ENCODE results near the gene PRSS33.
A peak's percentile ranks its signal among the peaks of the same experiment; 100 is the strongest.

PRSS33 gene

GRCh38 chr16:2787406-2787805 is at the start of gene PRSS33:
Gene PRSS33, minus strand, starts transcription at chr16:2787560. Its CDS starts 1,013 bp downstream, at chr16:2786547.
- no peak for TF ChIP-seq GATA2 (IDR thresholded peaks at IDR 0.05; ENCODE audit: low read depth, low read length)
- no peak for TF ChIP-seq GATA3 (IDR thresholded peaks at IDR 0.05; ENCODE audit: low read depth, low read length)

GRCh38 chr16:2836646-2837508 is 49.5 kb upstream of the PRSS33 start:
- TF ChIP-seq GATA2 (IDR thresholded peaks at IDR 0.05; ENCODE audit: low read depth, low read length) (no peak), GATA3 (IDR thresholded peaks at IDR 0.05; ENCODE audit: low read depth, low read length) (no peak)

DNA sequence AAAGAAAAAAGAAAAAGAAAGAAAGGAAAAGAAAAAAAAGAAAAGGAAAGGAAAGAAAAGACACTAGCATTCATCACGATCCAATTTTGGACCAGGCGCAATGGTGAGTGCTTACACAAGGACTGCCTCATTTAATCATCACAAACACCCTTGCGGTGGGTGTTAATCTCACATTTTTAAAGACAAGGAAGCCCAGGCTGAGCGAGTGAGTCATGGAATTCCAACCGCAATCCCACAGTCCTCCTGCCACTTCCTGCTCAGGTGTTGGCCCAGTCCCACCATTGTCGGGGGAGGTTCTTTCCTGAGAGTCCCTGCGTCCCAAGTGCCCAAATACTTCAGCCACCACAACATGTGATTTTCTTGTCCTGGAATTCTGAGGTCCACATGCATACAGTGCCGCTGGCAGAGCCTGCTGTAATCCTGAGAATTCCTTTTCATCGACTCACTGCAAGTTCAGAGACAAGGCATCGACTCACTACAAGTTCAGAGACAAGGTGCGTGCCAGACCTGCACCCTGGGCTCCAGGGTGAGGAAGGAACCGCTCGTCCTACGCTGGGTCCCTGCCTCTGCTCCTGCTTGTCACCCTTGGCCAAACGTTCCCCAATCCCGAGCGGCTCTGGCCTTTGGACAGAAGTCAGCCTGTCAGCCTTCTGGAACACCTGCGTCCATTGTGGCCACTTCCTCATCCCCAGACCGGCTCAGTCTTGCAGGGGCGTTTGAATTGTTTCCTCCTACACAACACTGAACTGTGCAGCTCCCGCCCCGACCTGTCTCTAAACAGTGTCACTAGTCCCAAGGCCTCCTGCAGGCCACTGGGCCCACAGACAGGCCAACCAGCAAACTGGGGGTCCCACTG is 48.5 kb upstream of the PRSS33 start:
- TF ChIP-seq GATA3 (IDR thresholded peaks at IDR 0.05; ENCODE audit: low read depth, low read length): no peak
- TF ChIP-seq GATA2 (IDR thresholded peaks at IDR 0.05; ENCODE audit: low read depth, low read length): no peak

GRCh38 chr16:2834968-2835367 is 47.6 kb upstream of the PRSS33 start:
- TF ChIP-seq GATA2 (IDR thresholded peaks at IDR 0.05; ENCODE audit: low read depth, low read length) (no peak), GATA3 (IDR thresholded peaks at IDR 0.05; ENCODE audit: low read depth, low read length) (no peak)

- TF ChIP-seq GATA3 (IDR thresholded peaks at IDR 0.05; ENCODE audit: low read depth, low read length) (no peak), GATA2 (IDR thresholded peaks at IDR 0.05; ENCODE audit: low read depth, low read length) (no peak)
These were observed 46.4 kb upstream of the PRSS33 start for GRCh38 chr16:2833776-2834175.

GRCh38 chr16:2831203-2831602 is 43.8 kb upstream of the PRSS33 start:
- TF ChIP-seq GATA2 (IDR thresholded peaks at IDR 0.05; ENCODE audit: low read depth, low read length): no peak
- no peak for TF ChIP-seq GATA3 (IDR thresholded peaks at IDR 0.05; ENCODE audit: low read depth, low read length)

DNA sequence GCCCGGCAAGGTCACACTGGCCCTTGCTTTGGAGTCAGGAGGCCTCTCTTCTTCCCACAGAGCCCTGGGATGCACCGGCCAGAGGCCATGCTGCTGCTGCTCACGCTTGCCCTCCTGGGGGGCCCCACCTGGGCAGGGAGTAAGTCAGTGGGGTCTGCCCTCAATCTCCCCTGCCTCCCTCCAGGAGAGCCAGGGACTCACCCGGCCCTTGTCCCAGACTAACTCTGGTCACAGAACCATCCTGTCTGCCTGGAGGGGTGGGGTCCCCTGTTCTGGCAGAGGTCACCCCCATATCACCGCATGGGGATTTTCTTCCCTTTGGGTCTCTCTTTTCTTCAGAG is 43.0 kb upstream of the PRSS33 start:
- TF ChIP-seq GATA3 (IDR thresholded peaks at IDR 0.05; ENCODE audit: low read depth, low read length) (no peak), GATA2 (IDR thresholded peaks at IDR 0.05; ENCODE audit: low read depth, low read length) (no peak)

- TF ChIP-seq GATA3 (IDR thresholded peaks at IDR 0.05; ENCODE audit: low read depth, low read length) (no peak), GATA2 (IDR thresholded peaks at IDR 0.05; ENCODE audit: low read depth, low read length) (peak; percentile 97)
These were observed 42.4 kb upstream of the PRSS33 start, which contains the start of gene ZG16B for GRCh38 chr16:2829501-2830354. Gene ZG16B, plus strand, starts transcription at chr16:2830303. Its CDS starts 139 bp downstream, at chr16:2830442.

GRCh38 chr16:2828876-2829430 is 41.6 kb upstream of the PRSS33 start:
- no peak for TF ChIP-seq GATA3 (IDR thresholded peaks at IDR 0.05; ENCODE audit: low read depth, low read length)
- peak; percentile 6; the same call in 1 of the 2 replicates for TF ChIP-seq GATA2 (IDR thresholded peaks at IDR 0.05; ENCODE audit: low read depth, low read length)

DNA sequence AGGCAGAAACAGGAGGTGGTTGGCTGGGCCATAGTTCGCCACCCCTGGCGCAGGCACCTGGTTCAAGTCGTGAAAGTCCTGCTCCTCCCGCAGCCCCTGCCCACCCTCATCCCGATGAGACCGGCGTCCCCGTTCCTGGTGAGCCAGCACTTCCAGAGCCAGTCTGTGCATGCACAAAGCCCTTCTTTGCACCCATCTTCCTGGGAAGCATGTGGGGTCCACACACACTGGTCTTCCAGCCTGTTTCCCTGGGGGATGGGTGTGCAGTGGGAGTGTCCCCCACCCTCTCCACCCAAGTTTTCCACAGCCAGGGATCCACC is 41.1 kb upstream of the PRSS33 start:
- TF ChIP-seq GATA2 (IDR thresholded peaks at IDR 0.05; ENCODE audit: low read depth, low read length): no peak
- no peak for TF ChIP-seq GATA3 (IDR thresholded peaks at IDR 0.05; ENCODE audit: low read depth, low read length)

DNA sequence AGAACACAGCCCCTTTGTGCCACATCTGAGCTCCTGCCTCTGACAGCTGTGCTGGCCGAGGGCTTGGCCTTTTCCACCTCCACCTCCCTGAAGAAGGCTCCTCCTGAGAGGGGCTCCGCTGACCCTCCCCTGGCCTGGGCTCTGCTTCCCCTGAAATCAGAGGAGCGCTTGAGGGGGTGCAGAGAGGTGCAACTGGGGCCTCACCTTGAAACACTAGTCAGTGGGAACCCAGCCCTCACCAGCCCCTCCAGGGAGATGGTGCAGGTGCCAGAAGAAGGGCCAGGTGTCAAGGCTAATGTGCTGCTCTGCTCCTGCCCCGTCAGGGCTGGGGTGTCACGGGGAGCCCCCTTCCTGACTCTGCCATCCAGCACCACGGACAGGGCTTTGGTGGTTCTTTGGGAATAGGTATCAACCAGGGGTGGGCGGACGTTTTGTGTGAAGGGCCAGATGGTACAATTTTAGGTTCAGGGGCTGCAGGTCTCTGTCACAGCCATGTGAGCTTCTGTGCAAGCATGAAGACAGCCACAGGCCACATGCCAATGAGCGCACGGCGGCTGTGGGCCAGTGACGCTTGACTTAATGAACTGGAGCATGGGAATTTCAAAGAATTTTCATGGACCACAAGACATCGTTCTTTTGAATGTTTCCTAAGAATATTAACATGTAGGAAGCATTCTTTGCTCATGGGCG is 40.6 kb upstream of the PRSS33 start:
- TF ChIP-seq GATA2 (IDR thresholded peaks at IDR 0.05; ENCODE audit: low read depth, low read length) (no peak), GATA3 (IDR thresholded peaks at IDR 0.05; ENCODE audit: low read depth, low read length) (no peak)

DNA sequence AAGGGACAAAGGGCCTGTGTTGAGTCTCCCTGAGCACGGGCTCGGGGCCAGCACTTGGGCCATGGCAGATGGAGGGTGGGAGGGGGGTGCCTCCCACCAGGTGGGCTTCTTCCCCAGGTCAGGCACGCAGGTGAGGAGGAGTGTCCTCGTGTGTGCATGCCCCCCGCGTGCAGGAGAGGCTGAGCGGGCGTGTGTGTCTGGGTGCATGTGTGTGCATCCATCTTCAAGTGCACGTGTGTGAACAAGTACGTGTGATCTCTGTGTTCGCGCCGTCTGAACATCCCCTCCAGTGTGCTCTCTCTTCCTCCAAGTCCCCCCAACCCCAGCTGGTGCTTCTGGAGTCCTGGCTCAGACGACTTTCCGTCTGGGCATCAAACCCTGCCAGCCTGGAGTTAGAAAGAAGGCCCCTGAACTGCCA is 40.0 kb upstream of the PRSS33 start:
- no peak for TF ChIP-seq GATA2 (IDR thresholded peaks at IDR 0.05; ENCODE audit: low read depth, low read length)
- TF ChIP-seq GATA3 (IDR thresholded peaks at IDR 0.05; ENCODE audit: low read depth, low read length): no peak

Data from SH-SY5Y (cell line).